ENCODE results near the gene TMSB4X. TPM values are rescaled to one million over a fixed set of nuclear protein-coding genes. Genes with fewer than 3 reads are reported as not detected.

The TMSB4X gene
- total RNA-seq, 1 donor from 2014 or later = 3,093 TPM

DNA sequence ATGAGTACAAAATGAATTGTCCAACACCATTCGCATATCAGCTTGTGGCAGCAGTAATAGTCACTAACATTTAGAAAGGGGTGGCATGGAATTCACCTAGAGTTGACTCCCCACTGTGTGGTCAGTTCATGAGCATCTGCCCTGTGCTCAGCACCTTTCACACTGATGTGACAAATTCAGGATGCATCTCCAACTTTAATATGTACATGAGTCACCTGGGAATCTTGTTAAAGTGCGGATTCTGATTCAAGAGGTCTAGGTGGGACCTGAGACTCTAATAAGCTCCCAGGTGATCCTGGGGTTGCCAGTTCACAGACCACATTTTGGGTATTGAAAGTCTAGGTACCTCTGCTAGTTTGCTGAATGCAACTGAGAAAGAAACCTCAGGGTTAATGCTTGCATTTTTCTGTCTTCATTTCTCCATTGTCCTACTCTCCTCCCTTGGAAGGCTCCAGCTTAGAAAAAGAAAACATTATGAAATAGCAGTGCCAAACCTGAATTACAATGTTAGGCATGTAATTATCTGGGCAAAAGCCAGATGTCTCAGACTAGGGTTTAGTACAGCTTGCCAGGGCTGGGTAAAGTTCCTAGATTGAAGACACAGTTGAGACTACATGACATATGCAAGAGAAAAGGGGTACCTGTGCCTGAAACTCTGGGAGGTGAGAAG is 32.7 kb downstream of the TMSB4X start:
- Mint-ChIP-seq H3K4me1 (ENCODE audit: low read depth) (peaks cover 51% of the 10 kb centered on the region), H3K27me3 (ENCODE audit: low read depth) (no peaks in the 10 kb centered on the region), H3K27ac (ENCODE audit: unreplicated experiment) (peak overlapping the region; percentile 57)

DNA sequence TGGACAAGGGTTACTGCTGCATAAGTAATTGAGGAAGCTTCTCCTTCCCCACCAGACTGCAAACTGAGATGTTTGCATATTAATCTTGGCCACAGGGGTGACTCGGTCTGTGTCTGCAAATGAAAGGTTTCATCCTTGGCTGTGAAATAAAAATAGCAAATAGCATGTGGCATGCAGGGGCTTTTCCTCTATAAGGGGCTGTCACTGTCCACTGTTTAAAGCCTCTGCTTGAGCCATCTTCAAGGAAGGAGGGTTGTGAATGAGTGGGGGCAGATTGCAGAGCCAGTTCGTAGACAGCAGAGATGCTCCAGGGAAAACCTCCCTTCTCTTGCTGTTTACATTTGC is 33.3 kb downstream of the TMSB4X start:
- Mint-ChIP-seq H3K36me3 (ENCODE audit: low read depth) (no peaks in the 10 kb centered on the region), H3K27ac (ENCODE audit: unreplicated experiment) (peak overlapping the region; percentile 57), H3K27me3 (ENCODE audit: low read depth) (no peaks in the 10 kb centered on the region), H3K9me3 (ENCODE audit: low read depth) (no peaks in the 10 kb centered on the region), H3K4me1 (ENCODE audit: low read depth) (peaks cover 51% of the 10 kb centered on the region), H3K4me3 (ENCODE audit: unreplicated experiment) (no peak overlapping the region)
- no peak for DNase-seq (ENCODE audit: low spot score)
- TF ChIP-seq, protein P1, sequence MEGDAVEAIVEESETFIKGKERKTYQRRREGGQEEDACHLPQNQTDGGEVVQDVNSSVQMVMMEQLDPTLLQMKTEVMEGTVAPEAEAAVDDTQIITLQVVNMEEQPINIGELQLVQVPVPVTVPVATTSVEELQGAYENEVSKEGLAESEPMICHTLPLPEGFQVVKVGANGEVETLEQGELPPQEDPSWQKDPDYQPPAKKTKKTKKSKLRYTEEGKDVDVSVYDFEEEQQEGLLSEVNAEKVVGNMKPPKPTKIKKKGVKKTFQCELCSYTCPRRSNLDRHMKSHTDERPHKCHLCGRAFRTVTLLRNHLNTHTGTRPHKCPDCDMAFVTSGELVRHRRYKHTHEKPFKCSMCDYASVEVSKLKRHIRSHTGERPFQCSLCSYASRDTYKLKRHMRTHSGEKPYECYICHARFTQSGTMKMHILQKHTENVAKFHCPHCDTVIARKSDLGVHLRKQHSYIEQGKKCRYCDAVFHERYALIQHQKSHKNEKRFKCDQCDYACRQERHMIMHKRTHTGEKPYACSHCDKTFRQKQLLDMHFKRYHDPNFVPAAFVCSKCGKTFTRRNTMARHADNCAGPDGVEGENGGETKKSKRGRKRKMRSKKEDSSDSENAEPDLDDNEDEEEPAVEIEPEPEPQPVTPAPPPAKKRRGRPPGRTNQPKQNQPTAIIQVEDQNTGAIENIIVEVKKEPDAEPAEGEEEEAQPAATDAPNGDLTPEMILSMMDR (IDR thresholded peaks at IDR 0.05) = no peak

More for the DNA sequence above, 32.7 kb downstream of the TMSB4X start:
- no peak overlapping the region for H3K4me3 Mint-ChIP-seq (ENCODE audit: unreplicated experiment)
- no peaks in the 10 kb centered on the region for H3K36me3 Mint-ChIP-seq (ENCODE audit: low read depth)
- no peak for DNase-seq (ENCODE audit: low spot score)
- H3K9me3 Mint-ChIP-seq (ENCODE audit: low read depth) = no peaks in the 10 kb centered on the region
- TF ChIP-seq, protein P1 (IDR thresholded peaks at IDR 0.05) = peak; percentile 25

DNA sequence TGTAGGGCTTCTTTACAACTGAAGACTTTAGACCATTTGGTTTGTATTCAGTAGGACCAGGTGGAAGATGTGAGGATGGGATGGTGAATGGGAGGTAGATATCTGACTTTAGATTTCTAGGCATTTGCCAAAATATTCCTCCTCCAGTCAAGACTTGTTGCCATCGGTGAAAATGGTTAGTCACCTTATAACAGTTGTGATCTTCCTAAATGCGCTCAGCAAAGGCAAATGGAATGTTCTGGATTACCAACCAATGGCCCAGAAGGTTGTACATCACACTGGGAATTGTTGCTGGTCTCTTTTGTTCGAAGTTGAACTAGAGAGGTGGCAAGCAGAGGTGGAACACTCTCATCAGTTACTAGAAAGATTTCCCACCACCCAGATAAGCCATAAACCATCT is 33.9 kb downstream of the TMSB4X start:
- peak overlapping the region; percentile 57 for H3K27ac Mint-ChIP-seq (ENCODE audit: unreplicated experiment)
- no peaks in the 10 kb centered on the region for H3K9me3 Mint-ChIP-seq (ENCODE audit: low read depth)
- TF ChIP-seq, protein P1 (IDR thresholded peaks at IDR 0.05) = no peak
- no peaks in the 10 kb centered on the region for H3K36me3 Mint-ChIP-seq (ENCODE audit: low read depth)
- no peak overlapping the region for H3K4me3 Mint-ChIP-seq (ENCODE audit: unreplicated experiment)
- H3K4me1 Mint-ChIP-seq (ENCODE audit: low read depth) = peaks cover 58% of the 10 kb centered on the region
- DNase-seq (ENCODE audit: low spot score) = no peak
- no peaks in the 10 kb centered on the region for H3K27me3 Mint-ChIP-seq (ENCODE audit: low read depth)

DNA sequence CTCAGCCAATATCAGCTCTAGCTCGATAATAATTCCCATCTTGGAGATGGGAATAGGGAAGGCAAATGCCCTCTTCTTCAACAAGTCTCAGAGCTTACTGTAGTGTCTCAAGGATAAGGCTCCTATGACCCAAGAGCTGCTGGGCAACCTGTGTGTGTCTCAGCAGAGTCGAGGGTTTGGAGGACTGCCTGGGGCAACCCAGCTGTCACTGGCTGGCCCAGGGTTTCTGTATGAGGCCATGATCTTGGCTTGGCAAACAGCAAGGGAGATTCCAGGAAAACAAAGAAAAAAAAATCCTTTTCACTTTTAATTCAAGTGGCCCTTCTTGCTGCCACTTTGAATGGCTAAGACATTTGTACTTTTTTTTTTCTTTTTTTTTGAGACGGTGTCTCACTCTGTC is 34.4 kb downstream of the TMSB4X start:
- TF ChIP-seq, protein P1 (IDR thresholded peaks at IDR 0.05) = no peak
- H3K27me3 Mint-ChIP-seq (ENCODE audit: low read depth) = no peaks in the 10 kb centered on the region
- H3K9me3 Mint-ChIP-seq (ENCODE audit: low read depth) = no peaks in the 10 kb centered on the region
- H3K4me3 Mint-ChIP-seq (ENCODE audit: unreplicated experiment) = no peak overlapping the region
- no peaks in the 10 kb centered on the region for H3K36me3 Mint-ChIP-seq (ENCODE audit: low read depth)
- H3K4me1 Mint-ChIP-seq (ENCODE audit: low read depth) = peaks cover 59% of the 10 kb centered on the region
- DNase-seq (ENCODE audit: low spot score) = no peak
- H3K27ac Mint-ChIP-seq (ENCODE audit: unreplicated experiment) = no peak overlapping the region

DNA sequence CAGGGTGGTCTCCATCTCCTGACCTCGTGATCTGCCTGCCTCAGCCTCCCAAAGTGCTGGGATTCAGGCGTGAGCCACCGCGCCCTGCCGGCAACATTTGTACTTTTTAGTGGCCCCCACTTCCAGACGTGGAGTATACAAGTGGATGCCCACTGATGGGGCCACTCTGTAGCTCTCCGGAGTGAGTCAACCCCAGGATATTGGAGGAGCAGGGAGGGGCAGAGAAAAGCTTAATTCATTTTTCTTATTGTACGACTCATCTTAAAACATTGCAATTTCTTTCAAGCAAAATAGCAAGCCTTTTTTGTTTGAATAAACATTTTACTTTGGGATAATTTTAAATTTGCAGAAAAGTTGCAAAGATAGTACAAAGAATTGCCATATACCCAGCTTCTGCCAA is 34.9 kb downstream of the TMSB4X start:
- TF ChIP-seq, protein P1 (IDR thresholded peaks at IDR 0.05) = no peak
- no peaks in the 10 kb centered on the region for H3K9me3 Mint-ChIP-seq (ENCODE audit: low read depth)
- H3K4me1 Mint-ChIP-seq (ENCODE audit: low read depth) = peaks cover 63% of the 10 kb centered on the region
- H3K4me3 Mint-ChIP-seq (ENCODE audit: unreplicated experiment) = no peak overlapping the region
- no peaks in the 10 kb centered on the region for H3K36me3 Mint-ChIP-seq (ENCODE audit: low read depth)
- no peaks in the 10 kb centered on the region for H3K27me3 Mint-ChIP-seq (ENCODE audit: low read depth)
- no peak for DNase-seq (ENCODE audit: low spot score)
- no peak overlapping the region for H3K27ac Mint-ChIP-seq (ENCODE audit: unreplicated experiment)
